ENCODE results near the gene GPR146.

The GPR146 gene

GRCh38 chr7:1011297-1012003 is 32.9 kb upstream of the GPR146 start:
- no peak for DNase-seq (ENCODE audit: low spot score)

GRCh38 chr7:1012004-1012715 is 32.2 kb upstream of the GPR146 start:
- DNase-seq (ENCODE audit: low spot score), result no peak

DNA sequence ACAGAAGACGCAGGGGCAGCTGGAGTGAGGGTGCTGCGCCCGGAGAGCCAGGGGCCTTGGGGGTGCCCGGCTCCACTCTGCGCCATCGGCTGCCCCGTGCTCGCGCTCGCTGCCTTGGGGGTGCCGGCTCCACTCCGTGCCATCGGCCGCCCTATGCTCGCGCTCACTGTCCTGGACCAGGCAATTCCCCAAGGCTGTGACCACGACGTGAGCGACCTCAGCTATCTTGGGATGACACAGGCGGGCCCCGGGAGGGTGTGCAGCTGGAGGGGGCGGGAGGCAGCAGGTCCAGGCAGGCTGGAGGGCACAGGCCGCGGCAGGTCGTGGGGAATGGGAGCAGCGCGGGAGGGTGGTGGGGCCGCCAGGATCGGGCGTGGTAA is 31.6 kb upstream of the GPR146 start:
- no peak for DNase-seq (ENCODE audit: low spot score)

DNA sequence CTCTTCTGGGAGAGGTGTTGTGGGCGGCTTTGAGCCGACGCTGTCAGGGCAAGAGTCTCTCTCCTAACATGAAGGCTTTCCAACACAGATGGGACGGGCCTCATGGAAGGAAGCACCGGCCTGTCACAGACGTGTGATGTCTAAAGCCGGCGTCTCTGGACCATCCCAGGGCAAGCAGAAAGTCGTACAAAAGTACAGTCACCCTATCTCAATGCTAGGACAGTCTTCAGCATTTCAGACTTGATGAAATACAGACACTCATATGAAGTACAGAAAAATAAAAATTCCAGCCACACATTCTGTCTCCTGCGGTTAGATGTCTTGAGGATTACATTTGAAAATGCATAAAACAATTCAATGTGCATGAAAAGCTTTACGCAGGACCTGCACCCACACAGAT is 30.8 kb upstream of the GPR146 start:
- no peak for DNase-seq (ENCODE audit: low spot score)

GRCh38 chr7:1014681-1015080 is 29.7 kb upstream of the GPR146 start:
- no peak for DNase-seq (ENCODE audit: low spot score)

DNA sequence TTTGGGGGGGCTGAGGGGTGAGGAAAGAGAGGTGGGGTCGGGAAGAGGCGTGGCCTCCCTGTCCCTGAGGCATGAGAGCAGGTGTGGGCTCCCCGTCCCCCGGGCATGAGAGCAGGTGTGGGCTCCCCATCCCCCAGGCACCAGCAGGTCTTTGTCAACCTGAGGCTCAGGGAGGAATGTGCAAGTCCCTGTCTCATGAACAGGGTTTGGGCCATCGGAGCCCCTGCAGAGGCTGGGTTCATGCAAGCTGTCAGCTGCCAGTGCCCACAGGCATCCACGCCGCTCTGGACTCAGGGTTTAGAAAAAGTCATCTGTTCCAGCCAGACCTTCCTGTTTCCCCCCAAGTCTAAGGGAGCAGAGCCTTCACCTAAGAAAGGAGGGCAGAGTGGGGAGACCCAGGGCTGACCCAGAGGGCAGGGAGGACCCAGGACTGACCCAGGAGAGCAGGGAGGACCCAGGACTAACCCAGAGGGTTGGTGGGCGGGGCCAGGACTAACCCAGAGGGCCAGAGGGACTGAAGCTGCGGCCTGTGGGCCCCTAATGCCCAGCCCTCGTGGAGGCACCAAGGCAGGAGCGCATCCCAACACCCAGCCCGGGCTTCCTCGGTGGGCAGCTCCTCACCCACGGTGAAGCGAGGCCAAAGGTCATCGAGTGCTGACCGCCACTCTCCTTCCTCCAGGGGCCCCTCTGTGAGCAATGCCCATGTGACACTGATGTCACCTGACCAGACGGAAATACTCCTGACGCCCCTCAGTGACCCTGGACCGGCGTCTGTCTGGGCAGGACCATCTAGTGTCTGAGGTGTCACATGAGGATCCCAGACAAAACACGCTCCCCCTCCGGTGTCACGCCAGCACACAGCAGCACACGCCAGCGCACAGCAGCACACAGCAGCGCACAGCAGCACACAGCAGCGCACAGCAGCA is 28.9 kb upstream of the GPR146 start:
- DNase-seq (ENCODE audit: low spot score), result no peak

DNA sequence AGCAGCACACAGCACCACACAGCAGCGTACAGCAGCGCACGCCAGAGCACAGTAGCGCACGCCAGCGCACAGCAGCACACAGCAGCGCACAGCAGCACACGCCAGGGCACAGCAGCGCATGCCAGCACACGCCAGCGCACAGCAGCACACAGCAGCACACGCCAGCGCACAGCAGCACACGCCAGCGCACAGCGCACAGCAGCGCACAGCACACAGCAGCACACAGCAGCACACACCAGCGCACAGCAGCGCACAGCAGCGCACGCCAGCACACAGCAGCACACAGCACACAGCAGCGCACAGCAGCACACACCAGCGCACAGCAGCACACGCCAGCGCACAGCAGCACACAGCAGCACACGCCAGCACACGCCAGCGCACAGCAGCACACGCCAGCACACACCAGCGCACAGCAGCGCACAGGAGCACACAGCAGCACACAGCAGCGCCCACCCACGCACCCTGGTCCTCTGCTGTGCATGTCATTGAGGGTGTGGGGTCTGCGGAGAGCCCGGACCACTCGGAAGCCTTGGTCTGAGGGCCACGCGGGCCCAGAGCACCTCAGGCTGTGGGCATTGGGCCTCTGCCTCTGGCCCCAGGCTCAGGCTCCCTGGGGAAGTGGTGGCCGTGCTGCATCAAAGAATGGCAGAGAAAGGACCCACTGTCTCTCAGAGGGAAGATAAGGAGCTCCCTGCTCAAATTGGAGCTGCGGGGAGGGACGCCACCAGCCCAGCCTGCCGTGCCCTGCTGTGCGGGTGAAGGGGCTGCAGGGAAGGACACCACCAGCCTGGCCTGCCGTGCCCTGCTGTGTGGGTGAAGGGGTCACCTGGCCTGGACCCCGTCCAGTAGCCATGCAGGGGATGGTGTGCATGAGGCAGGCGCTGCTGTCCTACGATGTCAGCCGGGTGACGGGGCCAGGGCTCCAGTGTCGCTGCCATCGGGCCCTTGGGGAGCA is 27.5 kb upstream of the GPR146 start:
- DNase-seq (ENCODE audit: low spot score), result no peak

DNA sequence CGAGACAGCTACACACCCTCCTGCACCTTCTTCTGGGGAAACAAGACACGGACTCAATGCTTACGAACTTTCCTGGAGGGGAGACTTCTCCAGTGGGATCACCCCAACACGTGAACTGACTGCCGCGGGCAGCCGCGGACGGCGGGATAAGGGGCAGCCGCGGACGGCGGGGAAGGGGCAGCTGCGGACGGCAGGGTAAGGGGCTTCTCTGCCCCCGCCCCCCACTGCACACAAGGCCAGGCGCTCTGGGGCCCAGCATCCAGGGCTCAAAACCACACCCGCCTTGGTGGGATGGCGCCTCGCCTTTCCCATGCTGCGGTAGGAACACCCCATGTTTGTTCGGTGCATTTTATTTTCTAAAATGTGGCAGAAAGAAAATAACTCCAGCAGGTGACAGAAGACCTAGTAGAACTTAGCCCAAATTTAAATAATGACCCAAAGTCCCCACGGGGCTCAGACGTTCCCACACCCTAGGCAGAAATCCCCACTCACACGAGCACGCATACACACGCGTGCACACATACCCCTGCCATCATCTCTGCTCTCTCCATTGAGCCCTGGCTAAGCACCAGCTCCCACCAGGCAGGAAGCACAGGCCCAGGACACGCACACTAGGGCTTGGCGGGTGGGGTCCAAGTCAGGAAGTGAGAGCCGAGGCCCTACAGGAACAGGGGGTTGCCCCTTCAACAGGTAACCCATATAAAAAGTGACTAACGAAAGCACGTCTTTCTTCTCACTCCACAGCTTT is 26.6 kb upstream of the GPR146 start:
- no peak for DNase-seq (ENCODE audit: low spot score)

DNA sequence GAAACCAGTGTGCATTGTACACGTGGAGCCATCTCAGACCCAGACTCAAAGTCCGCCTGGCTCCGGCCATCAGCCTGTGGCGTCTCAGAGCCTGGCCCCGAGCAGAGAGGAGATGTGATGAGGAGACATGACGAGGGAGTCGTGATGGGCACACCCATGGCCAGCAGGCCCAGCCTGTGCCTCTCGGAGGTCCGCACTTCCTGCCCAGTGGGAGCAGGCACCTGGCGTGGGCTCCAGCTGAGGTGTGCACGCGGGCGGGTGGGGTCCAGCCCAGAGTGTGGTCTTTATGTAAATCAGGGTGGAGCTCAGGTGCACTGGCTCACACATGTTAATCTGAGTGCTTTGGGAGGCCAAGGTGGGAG is 26.0 kb upstream of the GPR146 start:
- DNase-seq (ENCODE audit: low spot score), result no peak

DNA sequence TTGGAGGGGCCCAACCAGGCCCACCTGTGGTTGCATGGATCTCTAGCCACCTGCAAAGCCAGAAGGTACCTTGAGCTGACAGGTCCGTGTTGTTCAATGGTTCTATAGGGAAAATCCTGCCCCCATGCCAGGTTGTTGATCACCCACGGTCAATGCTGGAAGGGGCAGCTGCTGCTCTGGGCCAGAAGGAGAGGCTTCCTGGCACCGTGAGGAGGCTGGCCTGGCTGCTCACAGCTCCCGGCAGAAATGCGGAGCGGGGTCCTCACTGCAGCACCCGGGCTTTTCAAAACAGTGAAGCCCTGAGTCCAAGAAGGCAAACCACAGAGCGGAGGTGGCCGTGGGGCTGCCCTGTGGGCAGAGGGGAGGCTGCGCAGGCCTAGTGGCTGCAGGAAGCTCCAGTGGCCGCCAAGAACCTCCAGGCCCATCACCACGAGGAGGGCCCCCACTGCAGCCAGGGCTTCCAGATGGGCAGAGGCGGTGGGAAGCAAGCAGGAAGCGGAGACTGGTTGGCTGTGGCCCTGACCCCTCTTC is 25.0 kb upstream of the GPR146 start:
- no peak for DNase-seq (ENCODE audit: low spot score)

- no peak for DNase-seq (ENCODE audit: low spot score)
Observed at GRCh38 chr7:1019789-1020610, 24.3 kb upstream of the GPR146 start.

DNA sequence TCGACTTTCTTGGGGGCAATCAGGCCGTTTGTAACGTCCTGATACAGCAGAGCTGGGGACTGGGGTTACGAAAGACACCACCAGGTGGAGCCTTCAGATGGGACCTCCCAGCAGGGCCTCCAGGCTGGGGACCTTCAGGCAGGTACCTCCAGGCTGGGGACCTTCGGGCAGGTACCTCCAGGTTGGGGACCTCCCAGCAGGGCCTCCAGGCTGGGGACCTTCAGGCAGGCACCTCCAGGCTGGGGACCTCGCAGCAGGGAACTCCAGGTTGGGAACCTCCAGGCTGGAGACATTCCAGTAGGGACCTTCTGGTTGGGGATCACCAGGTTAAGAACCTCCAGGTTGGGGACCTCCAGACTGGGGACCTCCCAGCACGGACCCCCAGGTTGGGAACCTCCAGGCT is 23.5 kb upstream of the GPR146 start:
- no peak for DNase-seq (ENCODE audit: low spot score)

DNA sequence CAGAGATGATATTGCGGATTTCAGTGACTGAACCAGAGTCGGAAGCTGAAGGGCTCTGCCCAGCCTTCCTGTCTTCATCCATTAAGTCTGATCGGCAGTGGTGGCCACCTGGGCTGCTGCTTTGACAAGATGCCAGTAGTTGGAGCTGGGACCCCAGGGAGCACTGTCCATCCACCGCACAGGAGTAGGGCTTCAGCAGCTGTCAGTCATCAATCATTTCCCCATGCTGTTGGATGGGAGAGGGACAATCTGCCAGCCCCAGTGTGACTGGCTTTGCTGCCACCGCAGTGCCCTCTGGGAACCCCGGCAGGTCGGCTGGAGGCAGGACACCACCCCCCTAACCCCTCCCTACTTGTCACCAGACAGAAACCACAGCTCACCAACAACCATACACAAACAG is 23.0 kb upstream of the GPR146 start:
- DNase-seq (ENCODE audit: low spot score), result no peak

- DNase-seq (ENCODE audit: low spot score), result no peak
Observed at GRCh38 chr7:1021931-1022330, 22.4 kb upstream of the GPR146 start.

DNA sequence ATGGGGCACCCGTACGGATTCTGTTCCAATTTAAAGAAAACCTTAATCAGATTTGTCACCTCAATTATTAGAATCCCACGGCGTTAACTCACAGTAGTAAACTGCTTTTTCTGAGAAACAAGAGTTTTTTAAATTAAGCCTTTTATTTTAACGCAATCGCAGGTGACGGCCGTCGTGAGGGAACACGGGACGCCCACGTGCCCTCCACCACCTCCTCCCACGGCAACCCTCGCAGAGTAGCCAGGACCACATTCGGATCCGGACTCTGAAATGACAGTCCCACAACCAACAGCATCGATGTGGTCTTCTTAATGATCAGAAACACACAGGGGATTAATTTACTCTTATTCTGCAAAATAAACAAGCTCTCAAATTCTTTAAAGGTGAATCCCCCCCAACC is 22.0 kb upstream of the GPR146 start:
- DNase-seq (ENCODE audit: low spot score), result no peak

DNA sequence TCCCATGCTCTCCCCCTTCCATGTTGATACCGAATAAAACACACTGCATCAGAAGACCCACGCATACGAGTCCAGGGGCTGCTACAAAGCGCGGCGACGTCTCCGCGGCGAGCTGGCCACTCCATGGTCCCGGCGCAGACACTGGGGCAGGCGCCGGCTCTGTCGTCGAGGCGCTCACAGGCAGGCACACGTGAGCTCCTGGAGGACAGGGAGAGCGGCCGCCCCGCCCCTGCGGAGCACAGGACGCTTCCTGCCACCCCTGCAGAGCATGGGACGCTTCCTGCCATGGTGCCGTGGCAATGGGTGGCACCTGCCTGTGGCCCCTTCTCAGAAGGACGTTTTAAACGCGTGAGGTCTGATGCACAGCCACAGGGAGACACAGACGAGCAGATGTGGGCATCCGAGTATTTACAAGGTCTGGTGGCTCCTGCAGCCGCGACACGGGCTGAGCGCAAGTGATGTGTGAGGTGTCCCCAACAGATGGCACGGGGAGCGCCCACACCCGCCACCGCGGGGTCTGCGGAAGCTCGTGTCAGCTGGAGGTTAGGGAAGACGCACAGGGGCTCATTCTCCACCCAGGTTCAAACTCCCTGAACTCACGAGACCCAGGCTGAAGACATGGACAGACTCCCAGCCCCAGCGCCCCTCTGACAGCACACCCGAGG is 21.4 kb upstream of the GPR146 start:
- no peak for DNase-seq (ENCODE audit: low spot score)

- no peak for DNase-seq (ENCODE audit: low spot score)
Observed at GRCh38 chr7:1024331-1024841, 20.0 kb upstream of the GPR146 start.

DNA sequence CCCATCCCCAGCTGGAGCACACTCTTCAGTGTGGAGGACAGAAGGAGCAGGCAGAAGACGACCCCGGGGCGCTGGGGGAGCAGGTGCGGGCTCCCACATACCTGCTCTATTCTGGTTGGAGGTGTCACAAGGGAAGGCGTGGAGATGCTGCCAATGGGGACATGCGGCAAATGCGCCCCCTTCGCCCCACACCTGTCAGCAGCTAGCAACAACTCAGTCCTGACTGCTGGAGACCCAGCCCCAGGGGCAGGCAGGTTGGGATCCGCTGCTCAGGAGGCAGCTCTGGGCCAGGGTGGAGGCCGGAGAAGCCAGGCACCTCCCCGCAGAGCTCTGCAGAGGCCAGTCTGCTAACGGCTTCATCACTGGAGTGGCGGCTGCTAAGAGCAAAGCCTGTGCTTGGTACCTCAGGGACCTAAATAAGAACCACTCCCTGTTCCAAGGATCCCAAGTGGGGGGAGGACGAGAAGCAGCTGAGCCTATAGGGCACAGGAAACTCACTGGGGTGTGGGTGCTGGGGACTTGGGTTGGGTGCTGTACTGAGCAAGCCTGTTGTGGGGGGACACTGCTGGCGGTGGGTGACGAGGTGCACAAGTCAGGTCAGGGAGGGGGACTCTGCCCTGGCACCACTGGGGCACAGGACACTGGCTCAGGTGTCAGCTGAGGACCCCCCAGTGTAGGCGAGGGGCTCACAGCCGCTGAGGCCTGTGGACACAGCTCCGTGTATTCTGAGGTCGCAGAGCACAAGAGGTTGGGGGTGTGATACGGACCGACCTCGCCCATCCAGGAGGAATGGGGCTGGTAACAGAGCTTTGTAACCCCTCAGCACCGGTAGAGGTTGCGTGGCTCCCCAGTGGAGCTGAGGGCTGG is 19.2 kb upstream of the GPR146 start:
- DNase-seq (ENCODE audit: low spot score), result no peak
